Ectodermal cell (in vitro differentiated cells): Measurements from ENCODE around the gene SOX15.

Experiments
- H3K27ac ChIP-seq: 2 replicates; pipeline ENCODE4 v1.7.0; 2013; ENCODE audit warnings: mild to moderate bottlenecking, low read depth, low read length; ENCODE audit not compliant: insufficient read depth, poor library complexity, severe bottlenecking
- H3K27me3 ChIP-seq: 2 replicates; pipeline ENCODE4 v1.7.0; 2013; ENCODE audit warnings: mild to moderate bottlenecking, low read length; ENCODE audit not compliant: insufficient read depth, control insufficient read depth, poor library complexity, severe bottlenecking
- H3K36me3 ChIP-seq: one replicate; pipeline ENCODE4 v1.7.0; 2013; ENCODE audit warnings: low read length; ENCODE audit not compliant: control insufficient read depth, insufficient read depth
- H3K4me1 ChIP-seq: one replicate; pipeline ENCODE4 v1.7.0; 2013; ENCODE audit warnings: low read length; ENCODE audit not compliant: control insufficient read depth, insufficient read depth
- H3K4me3 ChIP-seq: 2 replicates; pipeline ENCODE4 v1.7.0; 2013; ENCODE audit warnings: low read depth, low read length, control low read depth; ENCODE audit not compliant: insufficient read depth
- H3K9me3 ChIP-seq: 2 replicates; pipeline ENCODE4 v1.7.0; 2013; ENCODE audit warnings: mild to moderate bottlenecking, low read length, moderate library complexity; ENCODE audit not compliant: control insufficient read depth
- WGBS, 2 experiments: methylation state at CpG; one replicate each; pipeline ENCODE4 v1.1.7; 2013; ENCODE audit warnings: missing lambda C conversion rate in 2 of 2; 5-methylcytosine and 5-hydroxymethylcytosine counted together

The SOX15 gene

GRCh38 chr17:7576432-7576937 is 13.4 kb downstream of the SOX15 start:
- peaks cover 44% of the 10 kb centered on the region for H3K36me3 ChIP-seq
- no peak overlapping the region for H3K4me3 ChIP-seq
- WGBS, 2 experiments = 96% methylated on average over 14 of the region's 14 CpGs
- peaks cover 13% of the 10 kb centered on the region for H3K4me1 ChIP-seq
- H3K27ac ChIP-seq = no peak overlapping the region
- H3K27me3 ChIP-seq = no peaks in the 10 kb centered on the region
- no peaks in the 10 kb centered on the region for H3K9me3 ChIP-seq

- Histone ChIP-seq H3K4me1 (peaks cover 16% of the 10 kb centered on the region), H3K4me3 (no peak overlapping the region), H3K36me3 (peaks cover 48% of the 10 kb centered on the region), H3K27ac (peak overlapping the region; percentile 33), H3K27me3 (no peaks in the 10 kb centered on the region), H3K9me3 (no peaks in the 10 kb centered on the region)
- WGBS, 2 experiments = 92 to 95% methylated on average over 7 of the region's 7 CpGs
Observed at GRCh38 chr17:7575959-7576358, 13.9 kb downstream of the SOX15 start.

- Histone ChIP-seq H3K27ac (no peak overlapping the region), H3K4me3 (peak overlapping the region; percentile 21)
- WGBS, 2 experiments = 93 to 95% methylated on average over 1 of the region's 1 CpG
Observed at GRCh38 chr17:7575481-7575883, 14.4 kb downstream of the SOX15 start.

GRCh38 chr17:7574176-7574953 is 15.5 kb downstream of the SOX15 start:
- no peaks in the 10 kb centered on the region for H3K9me3 ChIP-seq
- H3K4me1 ChIP-seq = peaks cover 16% of the 10 kb centered on the region
- H3K4me3 ChIP-seq = peak overlapping the region; percentile 97
- 48 to 49% methylated on average over 15 of the region's 15 CpGs for WGBS, 2 experiments
- H3K27ac ChIP-seq = peak overlapping the region; percentile 62
- no peaks in the 10 kb centered on the region for H3K27me3 ChIP-seq
- H3K36me3 ChIP-seq = peaks cover 59% of the 10 kb centered on the region

More at GRCh38 chr17:7575481-7575883, 14.4 kb downstream of the SOX15 start:
- H3K27me3 ChIP-seq = no peaks in the 10 kb centered on the region
- H3K9me3 ChIP-seq = no peaks in the 10 kb centered on the region
- H3K4me1 ChIP-seq = peaks cover 16% of the 10 kb centered on the region
- H3K36me3 ChIP-seq = peaks cover 53% of the 10 kb centered on the region

GRCh38 chr17:7573324-7574080 is 16.4 kb downstream of the SOX15 start:
- WGBS, 2 experiments = 0% methylated on average over 71 of the region's 71 CpGs
- Histone ChIP-seq H3K4me3 (peak overlapping the region; percentile 97), H3K27ac (peak overlapping the region; percentile 92), H3K4me1 (peaks cover 16% of the 10 kb centered on the region), H3K9me3 (no peaks in the 10 kb centered on the region), H3K27me3 (no peaks in the 10 kb centered on the region), H3K36me3 (peaks cover 61% of the 10 kb centered on the region)

GRCh38 chr17:7572588-7573323 is 17.1 kb downstream of the SOX15 start:
- peaks cover 16% of the 10 kb centered on the region for H3K4me1 ChIP-seq
- peaks cover 57% of the 10 kb centered on the region for H3K36me3 ChIP-seq
- H3K4me3 ChIP-seq = peak overlapping the region; percentile 97
- H3K27ac ChIP-seq = peak overlapping the region; percentile 92
- H3K27me3 ChIP-seq = no peaks in the 10 kb centered on the region
- WGBS, 2 experiments = 0 to 1% methylated on average over 73 of the region's 73 CpGs
- H3K9me3 ChIP-seq = no peaks in the 10 kb centered on the region

- Histone ChIP-seq H3K27ac (peak overlapping the region; percentile 88), H3K4me1 (peaks cover 16% of the 10 kb centered on the region), H3K9me3 (no peaks in the 10 kb centered on the region), H3K27me3 (no peaks in the 10 kb centered on the region), H3K36me3 (peaks cover 53% of the 10 kb centered on the region), H3K4me3 (peak overlapping the region; percentile 97)
- WGBS, 2 experiments = 1% methylated on average over 11 of the region's 11 CpGs
Observed at GRCh38 chr17:7572338-7572587, 17.6 kb downstream of the SOX15 start.

GRCh38 chr17:7570351-7570750 is 19.5 kb downstream of the SOX15 start:
- WGBS, 2 experiments = 96 to 97% methylated on average over 10 of the region's 10 CpGs
- no peaks in the 10 kb centered on the region for H3K9me3 ChIP-seq
- H3K4me1 ChIP-seq = peaks cover 16% of the 10 kb centered on the region
- H3K27ac ChIP-seq = no peak overlapping the region
- no peak overlapping the region for H3K4me3 ChIP-seq
- peaks cover 43% of the 10 kb centered on the region for H3K36me3 ChIP-seq
- no peaks in the 10 kb centered on the region for H3K27me3 ChIP-seq

GRCh38 chr17:7569571-7569970 is 20.3 kb downstream of the SOX15 start:
- peaks cover 11% of the 10 kb centered on the region for H3K4me1 ChIP-seq
- peaks cover 41% of the 10 kb centered on the region for H3K36me3 ChIP-seq
- WGBS, 2 experiments = 94 to 97% methylated on average over 5 of the region's 5 CpGs
- no peaks in the 10 kb centered on the region for H3K9me3 ChIP-seq
- H3K4me3 ChIP-seq = no peak overlapping the region
- no peak overlapping the region for H3K27ac ChIP-seq
- no peaks in the 10 kb centered on the region for H3K27me3 ChIP-seq
